Measurements from ENCODE around the gene CNN2. TPM values are rescaled to one million over a fixed set of nuclear protein-coding genes. Genes with fewer than 3 reads are reported as not detected.
A peak's percentile ranks its signal among the peaks of the same experiment; 100 is the strongest.

CNN2 gene
- total RNA-seq, 1 experiment from 2014 or later = 194 TPM

DNA sequence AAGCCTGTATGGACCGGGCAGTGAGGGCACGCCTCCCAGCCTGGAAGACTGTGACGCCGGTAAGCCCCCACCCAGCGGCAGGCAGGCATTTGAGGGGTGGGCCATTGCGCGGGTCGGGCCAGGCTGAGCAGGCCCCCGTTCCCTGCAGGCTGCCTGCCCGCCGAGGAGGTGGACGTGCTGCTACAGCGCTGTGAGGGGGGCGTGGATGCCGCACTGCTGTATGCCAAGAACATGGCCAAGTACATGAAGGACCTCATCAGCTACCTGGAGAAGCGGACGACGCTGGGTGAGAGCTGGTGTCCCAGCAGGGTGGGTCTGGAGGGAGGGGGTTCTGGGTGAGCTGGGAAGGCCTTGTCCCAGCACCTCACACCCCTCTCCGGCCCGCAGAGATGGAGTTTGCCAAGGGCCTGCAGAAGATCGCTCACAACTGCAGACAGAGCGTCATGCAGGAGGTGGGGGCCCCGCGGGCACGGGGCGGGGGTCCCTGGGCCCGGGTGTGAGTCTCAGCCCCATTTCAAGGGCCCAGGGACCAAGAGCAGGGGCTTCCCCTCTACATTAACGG lies 47.6 kb downstream of the CNN2 start:
- Mint-ChIP-seq H3K4me3 (ENCODE audit: unreplicated experiment) (no peak overlapping the region), H3K4me1 (ENCODE audit: low read depth, unreplicated experiment) (peaks cover 15% of the 10 kb centered on the region), H3K36me3 (ENCODE audit: insufficient read depth, unreplicated experiment) (peaks cover 46% of the 10 kb centered on the region), H3K27me3 (ENCODE audit: insufficient read depth, unreplicated experiment) (no peaks in the 10 kb centered on the region), H3K9me3 (ENCODE audit: unreplicated experiment) (no peaks in the 10 kb centered on the region), H3K27ac (ENCODE audit: unreplicated experiment) (no peak overlapping the region)
- Histone ChIP-seq H3K36me3 (ENCODE audit: control insufficient read depth, insufficient read depth, low read length) (no peaks in the 10 kb centered on the region; the same call in 1 of the 2 replicates), H3K4me1 (peaks cover 9% of the 10 kb centered on the region; the same call in 1 of the 2 replicates), H3K27me3 (replicated peaks; ENCODE audit: control insufficient read depth, insufficient read depth, low read length) (no peaks in the 10 kb centered on the region), H3K4me3 (ENCODE audit: low read depth, low read length) (no peak overlapping the region), H3K9me3 (no peaks in the 10 kb centered on the region)
- no peak for DNase-seq
- intact Hi-C loops (cut with micrococcal nuclease; ENCODE audit: unreplicated experiment) = no loop called here
- no TSS peak for BruUV-seq (replicated peaks)
- ChIA-PET CTCF (no interaction called here), POLR2A (no interaction called here)
- TF ChIP-seq, protein P1, sequence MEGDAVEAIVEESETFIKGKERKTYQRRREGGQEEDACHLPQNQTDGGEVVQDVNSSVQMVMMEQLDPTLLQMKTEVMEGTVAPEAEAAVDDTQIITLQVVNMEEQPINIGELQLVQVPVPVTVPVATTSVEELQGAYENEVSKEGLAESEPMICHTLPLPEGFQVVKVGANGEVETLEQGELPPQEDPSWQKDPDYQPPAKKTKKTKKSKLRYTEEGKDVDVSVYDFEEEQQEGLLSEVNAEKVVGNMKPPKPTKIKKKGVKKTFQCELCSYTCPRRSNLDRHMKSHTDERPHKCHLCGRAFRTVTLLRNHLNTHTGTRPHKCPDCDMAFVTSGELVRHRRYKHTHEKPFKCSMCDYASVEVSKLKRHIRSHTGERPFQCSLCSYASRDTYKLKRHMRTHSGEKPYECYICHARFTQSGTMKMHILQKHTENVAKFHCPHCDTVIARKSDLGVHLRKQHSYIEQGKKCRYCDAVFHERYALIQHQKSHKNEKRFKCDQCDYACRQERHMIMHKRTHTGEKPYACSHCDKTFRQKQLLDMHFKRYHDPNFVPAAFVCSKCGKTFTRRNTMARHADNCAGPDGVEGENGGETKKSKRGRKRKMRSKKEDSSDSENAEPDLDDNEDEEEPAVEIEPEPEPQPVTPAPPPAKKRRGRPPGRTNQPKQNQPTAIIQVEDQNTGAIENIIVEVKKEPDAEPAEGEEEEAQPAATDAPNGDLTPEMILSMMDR (IDR thresholded peaks at IDR 0.05; ENCODE audit: insufficient read depth in 1 of 2, low read depth in 1 of 2, low read length in 1 of 2, severe bottlenecking in 1 of 2, unreplicated experiment in 1 of 2) = no peak

DNA sequence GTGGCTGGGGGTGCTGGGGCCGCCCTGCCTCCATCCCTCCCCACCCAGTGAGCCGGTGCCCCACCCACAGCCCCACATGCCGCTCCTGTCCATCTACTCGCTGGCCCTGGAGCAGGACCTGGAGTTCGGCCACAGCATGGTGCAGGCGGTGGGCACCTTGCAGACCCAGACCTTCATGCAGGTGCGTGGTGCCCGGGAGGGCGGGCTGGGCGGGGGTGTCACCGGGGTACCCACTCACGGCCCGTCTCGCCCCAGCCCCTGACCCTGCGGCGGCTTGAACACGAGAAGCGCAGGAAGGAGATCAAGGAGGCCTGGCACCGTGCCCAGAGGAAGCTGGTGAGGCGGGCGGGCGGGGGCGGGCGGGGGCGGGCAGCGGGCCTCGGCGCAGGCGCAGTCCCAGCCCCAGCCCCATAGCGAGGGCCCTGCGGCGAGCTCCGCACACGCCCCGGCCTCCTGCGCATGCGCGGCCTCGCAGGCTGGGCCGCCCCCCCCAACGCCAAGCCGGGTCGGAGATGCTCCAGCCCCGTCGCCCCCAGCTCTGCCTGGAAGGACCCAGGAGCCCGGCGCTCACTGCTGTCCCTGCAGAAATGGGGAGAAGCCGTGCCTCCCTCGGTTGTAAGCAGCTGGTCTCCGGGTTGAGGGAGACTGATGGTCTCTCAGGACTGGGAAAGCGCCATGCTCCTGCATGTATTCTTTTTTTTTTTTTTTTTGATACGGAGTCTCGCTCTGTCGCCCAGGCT lies 48.3 kb downstream of the CNN2 start:
- H3K9me3 ChIP-seq = no peaks in the 10 kb centered on the region
- TF ChIP-seq, protein P1 (IDR thresholded peaks at IDR 0.05; ENCODE audit: insufficient read depth in 1 of 2, low read depth in 1 of 2, low read length in 1 of 2, severe bottlenecking in 1 of 2, unreplicated experiment in 1 of 2) = no peak
- H3K4me1 ChIP-seq = peaks cover 9% of the 10 kb centered on the region; the same call in 1 of the 2 replicates
- no peaks in the 10 kb centered on the region; the same call in 1 of the 2 replicates for H3K36me3 ChIP-seq (ENCODE audit: control insufficient read depth, insufficient read depth, low read length)
- H3K27ac Mint-ChIP-seq (ENCODE audit: unreplicated experiment) = peak overlapping the region; percentile 90
- peaks cover 41% of the 10 kb centered on the region for H3K36me3 Mint-ChIP-seq (ENCODE audit: insufficient read depth, unreplicated experiment)
- H3K4me3 Mint-ChIP-seq (ENCODE audit: unreplicated experiment) = no peak overlapping the region
- peaks cover 15% of the 10 kb centered on the region for H3K4me1 Mint-ChIP-seq (ENCODE audit: low read depth, unreplicated experiment)
- no peak for DNase-seq
- BruUV-seq (replicated peaks) = no TSS peak
- no peaks in the 10 kb centered on the region for H3K27me3 ChIP-seq (replicated peaks; ENCODE audit: control insufficient read depth, insufficient read depth, low read length)
- POLR2A ChIA-PET = interaction anchor here (1.5 kb wide), 1 partner anchor 10 kb away, joined by 13 read pairs; no protein-coding TSS in a partner anchor
- CTCF ChIA-PET = interaction anchor here (1.3 kb wide), 1 partner anchor 10 kb away, joined by 3 read pairs; no protein-coding TSS in a partner anchor
- H3K27me3 Mint-ChIP-seq (ENCODE audit: insufficient read depth, unreplicated experiment) = no peaks in the 10 kb centered on the region
- intact Hi-C loops (cut with micrococcal nuclease; ENCODE audit: unreplicated experiment) = loop anchor here (1.0 kb wide), 1 partner anchor 9 kb away; no protein-coding TSS in a partner anchor
- no peaks in the 10 kb centered on the region for H3K9me3 Mint-ChIP-seq (ENCODE audit: unreplicated experiment)
- no peak overlapping the region for H3K4me3 ChIP-seq (ENCODE audit: low read depth, low read length)

DNA sequence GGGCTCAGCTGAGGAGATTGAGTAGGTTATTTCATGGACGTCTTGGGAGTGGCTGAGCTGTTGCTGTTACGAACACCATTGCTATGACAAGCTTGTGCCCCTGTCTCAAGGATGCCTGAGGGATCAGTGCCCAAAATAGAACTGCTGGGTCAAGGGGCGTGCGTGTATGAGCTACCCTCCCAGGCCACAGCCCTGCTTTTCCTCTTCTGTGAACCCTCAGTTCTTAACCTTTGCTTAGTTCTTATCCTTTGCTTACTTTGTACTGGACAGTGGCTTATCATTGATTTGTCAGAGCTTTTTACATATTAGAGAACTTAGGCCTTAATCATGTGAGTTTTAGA lies 49.6 kb downstream of the CNN2 start:
- Mint-ChIP-seq H3K4me3 (ENCODE audit: unreplicated experiment) (peak overlapping the region; percentile 29), H3K36me3 (ENCODE audit: insufficient read depth, unreplicated experiment) (peaks cover 54% of the 10 kb centered on the region), H3K9me3 (ENCODE audit: unreplicated experiment) (no peaks in the 10 kb centered on the region), H3K27ac (ENCODE audit: unreplicated experiment) (peak overlapping the region; percentile 90), H3K4me1 (ENCODE audit: low read depth, unreplicated experiment) (peaks cover 15% of the 10 kb centered on the region), H3K27me3 (ENCODE audit: insufficient read depth, unreplicated experiment) (no peaks in the 10 kb centered on the region)
- CTCF ChIA-PET = interaction anchor here (1.3 kb wide), 1 partner anchor 11 kb away, joined by 3 read pairs; no protein-coding TSS in a partner anchor
- intact Hi-C loops (cut with micrococcal nuclease; ENCODE audit: unreplicated experiment) = no loop called here
- Histone ChIP-seq H3K4me3 (ENCODE audit: low read depth, low read length) (no peak overlapping the region), H3K36me3 (ENCODE audit: control insufficient read depth, insufficient read depth, low read length) (no peaks in the 10 kb centered on the region; the same call in 1 of the 2 replicates), H3K9me3 (no peaks in the 10 kb centered on the region), H3K4me1 (peaks cover 9% of the 10 kb centered on the region; the same call in 1 of the 2 replicates), H3K27me3 (replicated peaks; ENCODE audit: control insufficient read depth, insufficient read depth, low read length) (no peaks in the 10 kb centered on the region)
- DNase-seq = no peak
- POLR2A ChIA-PET = interaction anchor here (1.4 to 1.5 kb wide), 2 partner anchors 11 to 193 kb away, joined by 5 to 13 read pairs; partner anchors contain the start of gene CIRBP
- BruUV-seq (replicated peaks) = no TSS peak
- TF ChIP-seq, protein P1 (IDR thresholded peaks at IDR 0.05; ENCODE audit: insufficient read depth in 1 of 2, low read depth in 1 of 2, low read length in 1 of 2, severe bottlenecking in 1 of 2, unreplicated experiment in 1 of 2) = no peak
